HG03378 (cell line): ENCODE measurements around the gene TRABD2A.
"Not testable (repeated sequence)": the region's sequence is repeated elsewhere in the genome, so short reads cannot be mapped to it uniquely, and the experiment has no call there.

Experiments used
- ATAC-seq: cut with Tn5 transposase; IDR thresholded peaks from one replicate; pipeline ENCODE4 v1.9.1; 2021; ENCODE audit warnings: mild to moderate bottlenecking, moderate library complexity; ENCODE audit not compliant: unreplicated experiment

TRABD2A gene

GRCh38 chr2:84880395-84880644, 564 bp downstream of the TRABD2A start:
- ATAC-seq: no peak

- ATAC-seq: peak; percentile 54
Observed at GRCh38 chr2:84879584-84880394, 1.1 kb downstream of the TRABD2A start.

- no peak for ATAC-seq
Observed at GRCh38 chr2:84878896-84879583, 1.8 kb downstream of the TRABD2A start.

DNA sequence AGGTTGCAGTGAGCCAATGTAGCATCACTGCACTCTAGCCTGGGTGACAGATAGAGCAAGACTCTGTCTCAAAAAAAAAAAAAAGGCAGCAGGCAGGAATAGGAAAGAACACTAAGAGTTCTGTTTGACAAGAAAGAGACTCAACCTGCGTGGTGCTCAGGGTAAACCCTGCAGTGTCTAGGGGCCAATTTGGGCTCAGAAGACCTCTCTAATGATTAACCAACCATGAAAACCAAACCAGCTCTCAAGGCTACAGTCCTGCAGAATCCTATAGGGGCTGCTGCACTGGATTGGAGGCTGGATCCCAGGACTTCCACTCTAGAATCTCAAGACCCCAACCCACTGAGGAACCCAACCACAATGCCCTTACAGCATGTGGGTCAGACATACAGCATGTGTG, 2.4 kb downstream of the TRABD2A start:
- ATAC-seq: no peak

- ATAC-seq: no peak
Observed at GRCh38 chr2:84876369-84876768, 4.5 kb downstream of the TRABD2A start.

GRCh38 chr2:84875619-84876018, 5.3 kb downstream of the TRABD2A start:
- ATAC-seq: not testable (repeated sequence)

DNA sequence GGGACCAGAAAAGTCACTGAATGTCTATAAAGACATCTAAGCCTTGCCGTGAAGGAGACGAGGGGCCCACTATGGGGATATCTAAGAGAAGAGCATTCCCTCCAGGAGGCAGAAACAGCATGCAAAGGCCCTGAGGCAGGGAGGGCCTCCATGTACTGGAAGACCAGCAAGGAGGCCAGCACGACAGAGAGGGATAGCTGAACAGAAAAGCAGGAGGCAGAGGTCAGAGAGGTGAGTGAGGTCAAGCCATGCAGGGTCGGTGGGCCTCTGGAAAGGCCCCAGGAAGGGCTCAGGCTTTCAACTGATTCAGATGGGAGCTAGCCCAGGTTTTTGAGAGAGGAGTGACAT, 5.7 kb downstream of the TRABD2A start:
- ATAC-seq: no peak

DNA sequence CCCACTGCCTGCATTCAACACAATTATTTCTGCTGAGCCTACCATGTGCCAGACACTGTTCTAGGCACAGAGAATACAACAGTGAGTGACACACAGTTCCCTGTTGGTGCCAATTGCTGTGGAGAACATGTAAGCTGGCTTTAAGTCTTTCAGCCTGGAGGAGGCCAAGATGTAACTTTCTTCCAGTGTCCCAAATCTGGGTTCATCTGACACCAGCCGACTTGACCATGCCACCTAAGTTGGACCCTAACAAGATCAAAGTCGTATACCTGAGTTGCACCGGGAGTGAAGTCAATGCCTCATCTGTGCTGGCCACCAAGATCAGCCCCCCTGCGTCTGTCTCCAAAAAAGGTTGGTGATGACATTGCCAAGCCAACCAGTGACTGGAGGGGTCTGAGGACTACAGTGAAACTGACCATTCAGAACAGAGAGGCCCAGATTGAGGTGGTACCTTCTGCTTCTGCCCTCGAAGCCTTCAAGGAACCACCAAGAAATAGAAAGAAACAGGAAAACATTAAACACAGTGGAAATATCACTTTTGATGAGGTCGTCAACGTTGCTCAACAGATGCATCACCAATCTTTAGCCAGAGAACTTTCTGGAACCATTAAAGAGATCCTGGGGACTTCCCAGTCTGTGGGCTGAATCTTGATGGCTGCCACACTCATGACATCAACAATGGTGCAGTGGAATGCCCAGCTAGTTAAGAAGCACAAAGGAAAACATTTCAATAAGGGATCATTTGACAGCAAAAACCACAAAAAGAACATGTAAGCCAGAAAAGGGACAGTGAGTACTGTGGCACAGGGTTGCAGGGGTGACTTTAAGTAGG, 6.3 kb downstream of the TRABD2A start:
- no peak for ATAC-seq

GRCh38 chr2:84873350-84873749, 7.5 kb downstream of the TRABD2A start:
- ATAC-seq: no peak

- ATAC-seq: not testable (repeated sequence)
Observed at GRCh38 chr2:84872691-84873090, 8.2 kb downstream of the TRABD2A start.

GRCh38 chr2:84870306-84870705, 10.6 kb downstream of the TRABD2A start:
- ATAC-seq: no peak

DNA sequence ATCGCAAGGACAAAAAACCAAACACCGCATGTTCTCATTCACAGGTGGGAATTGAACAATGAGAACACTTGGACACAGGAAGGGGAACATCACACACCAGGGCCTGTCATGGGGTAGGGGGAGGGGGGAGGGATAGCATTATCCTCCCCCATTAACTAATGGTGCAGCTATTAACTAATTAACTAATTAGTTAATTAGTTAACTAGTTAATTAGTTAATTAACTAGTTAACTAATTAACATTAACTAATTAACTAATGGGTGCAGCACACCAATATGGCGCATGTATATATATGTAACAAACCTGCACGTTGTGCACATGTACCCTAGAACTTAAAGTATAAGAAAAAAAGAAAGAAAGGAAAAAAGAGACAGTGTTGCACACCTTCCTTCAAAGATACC, 12.6 kb downstream of the TRABD2A start:
- ATAC-seq: not testable (repeated sequence)

DNA sequence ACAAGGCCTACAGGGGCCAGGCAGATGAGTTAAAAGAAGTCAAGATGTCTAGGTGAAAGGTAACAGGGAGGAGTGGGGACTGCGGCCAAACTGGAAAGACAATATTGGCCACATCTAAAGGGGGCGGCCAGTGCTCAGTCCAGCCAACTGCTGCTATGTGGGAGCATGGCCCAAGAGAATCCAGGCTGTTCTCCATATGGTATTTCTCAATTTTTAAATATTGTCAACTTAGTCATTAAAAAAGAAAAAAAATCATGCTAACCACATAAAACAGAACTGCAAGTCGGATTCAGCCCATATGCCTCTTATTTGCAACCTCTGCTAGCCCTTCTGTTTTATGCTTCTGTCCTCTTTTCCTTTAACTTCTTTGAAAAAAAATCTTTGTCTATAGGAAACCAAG, 14.8 kb downstream of the TRABD2A start:
- no peak for ATAC-seq

GRCh38 chr2:84865181-84865783, 15.6 kb downstream of the TRABD2A start:
- ATAC-seq: peak; percentile 78

DNA sequence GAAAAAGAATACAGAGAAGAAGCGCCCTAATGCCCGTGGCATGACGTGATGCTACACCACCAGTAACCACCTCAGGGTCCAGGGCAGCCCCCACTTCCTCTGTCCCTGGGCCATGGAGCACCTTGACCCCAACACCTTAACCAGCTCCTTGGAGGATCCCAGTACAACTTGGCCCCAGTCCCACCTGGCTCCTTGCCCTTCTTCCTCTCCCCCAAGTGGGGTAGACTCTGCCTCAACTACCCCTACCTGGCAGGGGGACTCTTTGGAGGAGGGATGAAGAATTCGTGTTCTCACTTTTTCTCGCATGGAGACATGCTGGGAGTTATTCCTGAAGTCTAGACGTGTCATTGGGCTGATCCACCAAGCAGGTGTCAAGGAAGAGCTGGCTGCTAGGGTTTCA, 18.9 kb downstream of the TRABD2A start:
- no peak for ATAC-seq

- ATAC-seq: no peak
Observed at GRCh38 chr2:84861539-84861938, 19.3 kb downstream of the TRABD2A start.

DNA sequence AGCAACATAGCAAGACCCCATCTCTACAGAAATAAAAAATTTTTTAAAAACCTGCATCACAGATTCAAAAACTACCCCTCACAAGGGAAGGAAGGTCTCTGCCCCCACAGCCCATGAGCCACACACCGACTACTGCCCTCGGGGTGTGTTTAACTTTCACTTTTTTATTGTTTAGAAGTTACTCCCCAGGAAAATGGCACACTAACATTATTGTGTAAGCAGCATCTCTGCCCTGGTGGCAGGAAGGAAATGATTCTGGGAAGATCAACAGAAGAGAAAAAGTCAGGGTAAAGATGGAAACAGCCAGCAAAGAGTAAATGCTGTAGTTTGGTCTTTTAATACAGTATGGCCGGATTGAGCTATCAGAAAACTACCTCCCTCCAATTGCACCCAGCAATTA, 21.9 kb downstream of the TRABD2A start:
- ATAC-seq: no peak

DNA sequence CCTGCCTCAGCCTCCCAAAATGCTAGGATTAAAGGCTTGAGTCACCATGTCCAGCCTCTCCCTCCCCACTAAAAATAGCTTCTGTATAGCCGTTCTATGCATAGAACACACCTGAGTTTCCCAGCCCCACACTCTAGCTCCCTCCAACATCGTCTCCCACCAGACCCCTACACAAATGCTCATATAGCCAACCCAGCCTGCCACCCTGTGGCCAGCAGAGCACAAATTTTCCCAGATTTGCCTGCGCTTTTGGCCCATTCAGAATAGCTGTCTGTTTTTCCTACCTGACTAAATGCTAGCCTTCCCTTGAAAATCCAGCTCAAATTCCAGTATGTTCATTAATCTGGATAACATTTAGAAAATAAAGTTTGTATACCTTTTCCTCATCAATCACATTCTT, 22.8 kb downstream of the TRABD2A start:
- ATAC-seq: no peak

GRCh38 chr2:84857566-84857965, 23.3 kb downstream of the TRABD2A start:
- no peak for ATAC-seq

DNA sequence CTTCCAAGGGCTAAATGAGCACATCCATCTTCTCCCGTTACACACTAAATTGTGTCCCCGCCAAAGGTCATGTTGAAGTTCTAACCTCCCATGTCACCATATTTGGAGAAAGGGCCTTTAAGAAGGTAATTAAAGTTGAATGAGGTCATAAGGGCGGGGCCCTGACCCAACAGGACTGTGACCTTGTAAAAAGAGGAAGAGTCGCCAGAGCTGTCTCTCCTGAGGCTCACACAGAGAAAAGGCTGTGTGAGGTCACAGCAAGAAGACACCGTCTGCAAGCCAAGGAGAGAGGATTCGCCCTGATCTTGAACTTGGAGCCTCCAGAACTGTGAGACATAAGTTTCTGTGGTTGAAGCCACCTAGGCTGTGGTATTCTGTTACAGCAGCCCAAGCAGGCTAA, 24.1 kb downstream of the TRABD2A start:
- ATAC-seq: no peak

DNA sequence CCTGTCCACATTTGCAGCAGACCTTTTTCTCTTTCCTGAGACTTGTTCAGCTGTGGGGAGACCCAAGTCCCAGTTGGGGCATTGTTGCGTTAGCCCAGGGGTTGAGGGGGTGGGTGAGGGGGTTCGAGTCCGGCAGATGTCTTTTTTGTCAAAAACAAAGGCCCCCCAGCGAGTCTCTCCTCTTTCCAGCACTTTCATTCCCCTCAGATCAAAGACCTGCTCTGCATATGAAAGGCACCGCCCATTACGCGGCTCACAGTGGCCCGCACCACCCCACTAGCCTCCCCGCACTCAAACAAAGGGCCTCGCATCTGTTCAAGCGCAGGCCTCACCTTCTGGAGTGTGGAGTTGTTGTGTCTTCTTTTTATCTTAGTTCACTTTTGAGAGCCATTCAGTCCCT, 25.2 kb downstream of the TRABD2A start:
- ATAC-seq: no peak

GRCh38 chr2:84854850-84855249, 26.0 kb downstream of the TRABD2A start:
- ATAC-seq: no peak
